IMR-90 (cell line): ENCODE results near the gene OTOG. TPM values are rescaled to one million over a fixed set of nuclear protein-coding genes. Genes with fewer than 3 reads are reported as not detected.

ENCODE experiments used
- ATAC-seq: fragments of 200-7000 bp; cut with Tn5 transposase; 2 replicates; pipeline ENCODE4 v1.9.1; 2020; ENCODE audit warnings: low read depth, mild to moderate bottlenecking, moderate library complexity
- BruUV-seq: library from RNA; stranded (reverse); fragments of 400-500 nt; replicated peaks from 2 replicates; lab custom pipeline; 2021; lab: Mats Ljungman, UMichigan
- CTCF ChIA-PET: fragments of 300-600 bp; formaldehyde crosslinking; extraction: SDS; loops from one replicate; lab custom pipeline; 2021; ENCODE audit warnings: antibody characterized with exemption; lab: Yijun Ruan, JAX
- POLR2A ChIA-PET: fragments of 300-600 bp; sonication (Branson Sonifier 250); formaldehyde crosslinking; loops from one replicate; lab custom pipeline; 2022; ENCODE audit warnings: antibody characterized with exemption; ENCODE audit not compliant: unreplicated experiment; lab: Charles Lee
- DNase-seq: peaks from one replicate; pipeline ENCODE4 v3.0.0; 2013
- H2AFZ ChIP-seq: replicated peaks from 2 replicates; pipeline ENCODE3; 2013; ENCODE audit warnings: low read length, mild to moderate bottlenecking; ENCODE audit not compliant: poor library complexity
- H2AK5ac ChIP-seq: 2 replicates; pipeline ENCODE4 v1.6.1; 2013; ENCODE audit warnings: low read depth, low read length, inconsistent platforms
- H2AK9ac ChIP-seq: replicated peaks from 2 replicates; pipeline ENCODE3; 2013; ENCODE audit warnings: mild to moderate bottlenecking, low read depth, low read length, moderate library complexity; ENCODE audit not compliant: poor library complexity
- H2BK120ac ChIP-seq: 2 replicates; pipeline ENCODE4 v1.6.1; 2013; ENCODE audit warnings: low read depth, low read length, inconsistent platforms
- H2BK15ac ChIP-seq: 3 replicates; pipeline ENCODE4 v1.6.1; 2013; ENCODE audit warnings: low read depth, low read length, inconsistent platforms
- H2BK20ac ChIP-seq: 2 replicates; pipeline ENCODE4 v1.6.1; 2013; ENCODE audit warnings: low read depth, mild to moderate bottlenecking, inconsistent platforms, low read length, moderate library complexity
- H2BK5ac ChIP-seq: 2 replicates; pipeline ENCODE4 v1.6.1; 2013; ENCODE audit warnings: mild to moderate bottlenecking, low read depth, low read length, inconsistent platforms; ENCODE audit not compliant: poor library complexity, severe bottlenecking
- H3K14ac ChIP-seq: replicated peaks from 2 replicates; pipeline ENCODE4 v1.6.1; 2013; ENCODE audit warnings: low read depth, low read length, inconsistent platforms
- H3K18ac ChIP-seq: 2 replicates; pipeline ENCODE4 v1.6.1; 2013; ENCODE audit warnings: low read depth, low read length, control low read depth
- H3K23ac ChIP-seq: 2 replicates; pipeline ENCODE4 v1.6.1; 2013; ENCODE audit warnings: low read depth, low read length, inconsistent platforms
- H3K27ac ChIP-seq: 2 replicates; pipeline ENCODE4 v1.5.1; 2013; ENCODE audit warnings: mild to moderate bottlenecking, control low read depth, low read length; ENCODE audit not compliant: insufficient read depth
- H3K27me3 ChIP-seq: 2 replicates; pipeline ENCODE4 v1.6.1; 2013; ENCODE audit warnings: low read length; ENCODE audit not compliant: control insufficient read depth, insufficient read depth
- H3K36me3 ChIP-seq: 2 replicates; pipeline ENCODE4 v1.6.1; 2013; ENCODE audit warnings: low read length, mixed read lengths; ENCODE audit not compliant: control insufficient read depth, insufficient read depth
- H3K4ac ChIP-seq: 2 replicates; pipeline ENCODE4 v1.6.1; 2013; ENCODE audit warnings: low read depth, low read length, inconsistent platforms
- H3K4me1 ChIP-seq: 2 replicates; pipeline ENCODE4 v1.6.1; 2013; ENCODE audit warnings: low read length, mixed read lengths; ENCODE audit not compliant: control insufficient read depth, insufficient read depth
- H3K4me2 ChIP-seq: 2 replicates; pipeline ENCODE4 v1.6.1; 2013; ENCODE audit warnings: low read depth, mild to moderate bottlenecking, control low read depth, low read length, moderate library complexity
- H3K4me3 ChIP-seq: 2 replicates; pipeline ENCODE4 v1.5.1; 2013; ENCODE audit warnings: low read depth, mild to moderate bottlenecking, control low read depth, low read length, moderate library complexity; ENCODE audit not compliant: insufficient read depth
- H3K56ac ChIP-seq: 2 replicates; pipeline ENCODE4 v1.6.1; 2013; ENCODE audit warnings: low read length, inconsistent platforms; ENCODE audit not compliant: insufficient read depth; ENCODE audit errors: extremely low read depth
- H3K79me1 ChIP-seq, 2 experiments: 2 replicates each; pipeline ENCODE4 v1.6.1; 2013; ENCODE audit warnings: low read length in 2 of 2, inconsistent platforms in 1 of 2, low read depth in 1 of 2
- H3K9ac ChIP-seq: 2 replicates; pipeline ENCODE4 v1.6.1; 2013; ENCODE audit warnings: low read depth, low read length, control low read depth
- H3K9me1 ChIP-seq: 2 replicates; pipeline ENCODE4 v1.6.1; 2013; ENCODE audit warnings: low read length, inconsistent platforms; ENCODE audit not compliant: insufficient read depth
- H3K9me3 ChIP-seq: 2 replicates; pipeline ENCODE4 v1.6.1; 2013; ENCODE audit warnings: low read length; ENCODE audit not compliant: control insufficient read depth, insufficient read depth
- H4K20me1 ChIP-seq: 2 replicates; pipeline ENCODE4 v1.6.1; 2013; ENCODE audit warnings: low read length, inconsistent platforms; ENCODE audit not compliant: insufficient read depth
- H4K5ac ChIP-seq: 2 replicates; pipeline ENCODE4 v1.6.1; 2013; ENCODE audit warnings: mild to moderate bottlenecking, low read depth, low read length, control low read depth
- H4K8ac ChIP-seq, 2 experiments: 2 replicates each; pipeline ENCODE4 v1.6.1; 2013; ENCODE audit warnings: low read depth in 2 of 2, low read length in 2 of 2, control low read depth in 1 of 2, inconsistent platforms in 1 of 2
- H4K91ac ChIP-seq: 2 replicates; pipeline ENCODE4 v1.6.1; 2013; ENCODE audit warnings: low read depth, low read length, inconsistent platforms; ENCODE audit not compliant: insufficient read depth
- BHLHE40 ChIP-seq: fragments of 150-350 bp; IDR thresholded peaks from 2 replicates; pipeline ENCODE4 v1.6.1; 2016; ENCODE audit warnings: mild to moderate bottlenecking, low read depth, low read length
- MXI1 ChIP-seq: IDR thresholded peaks from 2 replicates; pipeline ENCODE4 v1.6.1; 2012; ENCODE audit warnings: low read depth, mild to moderate bottlenecking, low read length, moderate library complexity, borderline replicate concordance
- NFE2L2 ChIP-seq: fragments of 150-350 bp; IDR thresholded peaks from 2 replicates; pipeline ENCODE4 v1.6.1; 2016; ENCODE audit warnings: low read depth, mild to moderate bottlenecking, low read length
- POLR2A ChIP-seq: IDR thresholded peaks from 2 replicates; pipeline ENCODE4 v1.6.1; 2012; ENCODE audit warnings: mild to moderate bottlenecking, low read depth, low read length
- RFX5 ChIP-seq: IDR thresholded peaks from 2 replicates; pipeline ENCODE4 v1.8.0; 2012; ENCODE audit warnings: low read depth, mild to moderate bottlenecking, low read length, moderate library complexity
- WGBS, 2 experiments: methylation state at CpG; one replicate each; pipeline versions ENCODE4 v1.1.5 to v1.1.7; 2013; ENCODE audit warnings: missing lambda C conversion rate in 2 of 2; ENCODE audit not compliant: insufficient read length in 1 of 2; ENCODE audit errors: extremely low coverage in 2 of 2; 5-methylcytosine and 5-hydroxymethylcytosine counted together
- dilution Hi-C: fragments of 300-500 bp; cut with HindIII; formaldehyde crosslinking; loops from one replicate; pipeline ENCODE4 v1.14.3; 2018; ENCODE audit warnings: low sequenced_read_pairs; ENCODE audit not compliant: unreplicated experiment
- in situ Hi-C: fragments of 300-500 bp; cut with MboI; formaldehyde crosslinking; loops from 3 replicates; pipeline ENCODE4 v1.14.3; 2019; ENCODE audit warnings: low sequenced_read_pairs, inconsistent platforms, mixed read lengths
- intact Hi-C: fragments of 100-400 bp; cut with micrococcal nuclease; formaldehyde crosslinking; loops from 2 replicates; pipeline ENCODE4 v1.10.0; 2022
- polyA plus RNA-seq, 3 experiments: library from polyadenylated mRNA; depleted of rRNA; stranded (reverse); fragments of >200 nt; gene quantifications; 2 replicates each; pipeline ENCODE4 v1.2.3, GENCODE V29; 2012; ENCODE audit warnings: low replicate concordance in 1 of 3
- total RNA-seq: library from RNA; depleted of rRNA; stranded (reverse); fragments of >200 nt; gene quantifications from 2 replicates; pipeline ENCODE4 v1.2.3, GENCODE V29; 2012

The OTOG gene
- total and polyA plus RNA-seq, 2 of the 4 experiments (the other 2 are of a cell fraction) = not detected

DNA sequence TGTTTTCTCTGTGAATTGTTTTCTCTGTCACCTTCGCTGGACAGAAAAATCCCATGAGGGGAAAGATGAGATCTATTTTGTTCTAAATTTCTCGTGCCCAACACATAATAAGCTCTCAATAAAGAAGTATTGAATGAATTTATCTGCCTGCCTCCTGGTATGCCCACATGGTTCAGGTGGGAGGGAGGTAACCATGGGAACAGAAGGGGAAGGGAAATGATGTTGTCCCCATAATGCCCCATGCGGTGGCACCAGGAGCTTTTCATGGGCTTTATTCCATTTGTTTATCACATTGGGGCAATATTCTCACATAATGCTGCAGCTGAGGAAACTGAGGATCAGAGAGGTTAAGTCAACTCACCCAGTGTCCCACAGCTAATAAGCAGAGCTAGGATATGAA, 11.6 kb upstream of the OTOG start:
- no peak overlapping the region for H2BK15ac ChIP-seq
- no peak overlapping the region for H3K27ac ChIP-seq
- BruUV-seq = no TSS peak
- no peak overlapping the region for H2BK120ac ChIP-seq
- no peak overlapping the region for H3K4ac ChIP-seq
- no peak overlapping the region for H2AK5ac ChIP-seq
- WGBS, 2 experiments = no CpG with 5 or more reads among the region's 3 CpGs
- no peak overlapping the region for H3K23ac ChIP-seq
- H2BK20ac ChIP-seq = no peak overlapping the region
- H2BK5ac ChIP-seq = no peak overlapping the region
- H3K9me3 ChIP-seq = no peaks in the 10 kb centered on the region
- DNase-seq (no peak), ATAC-seq (no peak)
- no peak overlapping the region for H3K56ac ChIP-seq
- H3K4me2 ChIP-seq = no peak overlapping the region
- no peak overlapping the region for H2AFZ ChIP-seq
- no peaks in the 10 kb centered on the region for H3K4me1 ChIP-seq
- H3K4me3 ChIP-seq = no peak overlapping the region
- H3K27me3 ChIP-seq = peaks cover 16% of the 10 kb centered on the region
- CTCF ChIA-PET = no interaction called here
- no peak overlapping the region for H4K5ac ChIP-seq
- no peaks in the 10 kb centered on the region for H4K20me1 ChIP-seq
- no peak overlapping the region for H3K18ac ChIP-seq
- intact Hi-C loops = no loop called here
- dilution Hi-C loops = no loop called here
- no peak for TF ChIP-seq BHLHE40
- no peak for TF ChIP-seq POLR2A
- TF ChIP-seq RFX5 = no peak
- TF ChIP-seq MXI1 = no peak
- no peak for TF ChIP-seq NFE2L2
- H3K79me1 ChIP-seq = no peaks in the 10 kb centered on the region
- H3K14ac ChIP-seq = no peak overlapping the region
- in situ Hi-C loops = no loop called here
- no peak overlapping the region for H4K91ac ChIP-seq
- H2AK9ac ChIP-seq = no peak overlapping the region
- H3K9me1 ChIP-seq = no peaks in the 10 kb centered on the region
- H3K9ac ChIP-seq = no peak overlapping the region
- no peaks in the 10 kb centered on the region for H3K36me3 ChIP-seq
- H4K8ac ChIP-seq = no peak overlapping the region
- POLR2A ChIA-PET = no interaction called here
